ENCODE measurements around the gene LACC1. TPM values are rescaled to one million over a fixed set of nuclear protein-coding genes. Genes with fewer than 3 reads are reported as not detected.

The LACC1 gene
- total RNA-seq, 1 donor from 2014 or later, result 8.7 TPM

DNA sequence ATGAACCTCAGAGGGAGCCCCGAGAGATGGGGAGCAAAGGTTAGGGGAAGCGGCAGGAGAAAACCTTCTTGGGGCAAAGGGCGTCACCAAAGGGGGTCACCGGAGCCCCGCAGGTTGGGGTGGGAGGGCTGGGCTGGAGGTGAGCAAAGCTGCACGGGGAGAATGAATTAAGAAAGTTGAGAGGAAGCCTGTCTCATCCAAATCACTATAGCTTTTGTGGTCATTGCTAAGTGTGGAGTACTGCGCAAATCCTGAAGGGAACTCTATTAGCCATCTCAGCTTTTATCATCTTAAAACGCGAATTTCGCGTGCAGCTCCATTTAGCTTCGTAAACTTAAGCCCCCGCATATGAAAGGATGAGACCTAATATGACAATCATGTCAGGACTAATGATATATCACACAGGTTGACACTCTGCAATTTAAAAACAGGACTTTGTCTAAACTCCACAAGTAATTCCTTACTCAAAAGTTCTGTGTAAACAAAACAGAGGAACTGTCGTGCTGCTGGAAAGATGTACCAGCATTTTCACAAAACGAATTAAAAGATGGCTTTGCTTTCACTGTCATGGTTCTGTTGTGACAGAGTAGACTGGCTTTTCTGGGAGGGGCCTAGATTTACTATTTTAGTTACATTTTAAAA, 631 bp downstream of the LACC1 start:
- no peak for DNase-seq (ENCODE audit: low spot score)
- intact Hi-C loops (cut with DNase I), result no loop called here

DNA sequence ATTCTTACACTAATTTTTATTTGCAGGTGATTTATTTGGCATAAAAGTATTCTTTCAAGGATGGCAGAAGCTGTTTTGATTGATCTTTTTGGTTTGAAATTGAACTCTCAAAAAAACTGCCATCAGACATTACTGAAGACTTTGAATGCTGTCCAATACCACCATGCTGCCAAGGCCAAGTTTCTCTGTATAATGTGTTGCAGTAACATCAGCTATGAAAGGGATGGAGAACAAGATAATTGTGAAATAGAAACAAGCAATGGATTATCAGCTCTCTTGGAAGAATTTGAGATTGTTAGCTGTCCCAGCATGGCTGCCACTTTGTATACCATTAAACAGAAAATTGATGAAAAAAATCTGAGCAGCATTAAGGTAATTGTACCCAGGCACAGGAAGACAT, 1.2 kb downstream of the LACC1 start:
- intact Hi-C loops (cut with DNase I), result no loop called here
- no peak for DNase-seq (ENCODE audit: low spot score)

DNA sequence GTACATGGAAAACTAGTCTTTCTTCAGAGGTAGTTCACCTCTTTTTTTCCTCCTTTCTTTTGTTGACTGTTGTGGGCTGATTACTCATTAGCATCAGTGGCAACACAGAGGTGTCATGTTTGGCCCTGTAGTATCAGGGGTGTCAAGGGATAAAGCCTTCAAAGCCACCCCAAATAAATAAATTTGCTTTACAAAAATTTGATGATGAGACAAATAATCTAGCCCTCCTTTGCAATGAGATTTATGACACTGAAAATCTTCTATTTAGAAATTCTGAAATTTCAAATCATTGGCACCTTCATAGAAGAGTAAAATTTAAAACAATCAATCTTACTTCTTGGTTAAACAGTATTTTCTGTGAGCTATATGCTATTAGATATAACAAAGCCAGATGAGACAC, 1.9 kb downstream of the LACC1 start:
- no peak for DNase-seq (ENCODE audit: low spot score)
- intact Hi-C loops (cut with DNase I), result no loop called here

DNA sequence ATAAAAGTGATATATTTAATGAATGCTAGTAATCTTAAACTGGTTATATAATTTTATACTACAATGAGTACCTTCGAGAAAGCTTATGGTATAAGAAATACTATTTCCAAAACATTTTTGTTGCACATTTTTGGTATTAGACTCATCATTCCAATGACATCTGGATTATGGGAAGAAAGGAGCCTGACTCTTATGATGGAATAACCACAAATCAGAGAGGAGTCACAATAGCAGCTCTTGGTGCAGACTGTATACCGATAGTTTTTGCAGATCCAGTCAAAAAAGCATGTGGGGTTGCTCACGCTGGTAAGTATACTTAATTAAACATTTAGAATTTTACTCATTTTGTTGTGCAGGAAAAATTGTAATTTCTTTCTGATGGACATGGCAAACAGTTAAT, 3.9 kb downstream of the LACC1 start:
- DNase-seq (ENCODE audit: low spot score), result no peak
- intact Hi-C loops (cut with DNase I), result no loop called here

DNA sequence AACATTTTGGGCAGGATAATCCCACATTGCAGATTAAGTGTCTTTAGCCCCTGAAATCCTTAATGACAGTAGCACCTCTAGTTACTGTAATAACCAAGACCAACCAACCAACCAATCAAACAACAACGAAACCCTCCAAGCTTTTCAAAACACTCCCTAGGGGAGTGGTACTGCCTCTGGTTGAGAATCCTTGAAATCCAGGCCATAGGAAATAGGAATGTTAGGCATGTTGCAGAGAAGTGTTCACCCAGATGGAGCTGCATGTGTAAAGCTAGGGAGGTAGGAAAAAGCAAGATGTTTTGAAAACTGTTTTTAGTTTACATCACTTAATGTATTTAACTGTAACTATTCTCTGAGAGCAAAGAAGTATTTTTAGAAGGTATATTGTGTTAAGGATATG, 4.5 kb downstream of the LACC1 start:
- DNase-seq (ENCODE audit: low spot score), result no peak
- intact Hi-C loops (cut with DNase I), result no loop called here

DNA sequence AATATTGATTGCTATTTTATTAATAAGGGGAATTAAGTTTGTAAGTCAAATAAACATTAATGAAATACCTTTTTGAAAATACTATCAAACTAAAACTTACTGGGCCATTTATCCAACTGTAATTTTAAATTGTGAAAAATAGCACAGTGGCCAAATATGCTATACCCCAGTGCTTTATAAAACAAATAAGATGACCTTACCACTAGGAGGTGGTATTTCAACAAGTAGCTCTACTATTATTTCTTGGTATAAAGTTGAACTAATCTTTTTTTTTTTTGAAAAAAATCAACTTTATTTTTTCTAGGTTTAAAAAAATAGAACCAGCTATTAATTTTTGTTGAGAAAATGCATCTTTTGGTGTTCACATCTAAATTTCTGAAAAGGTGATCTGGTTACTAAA, 14.7 kb downstream of the LACC1 start:
- no peak for DNase-seq (ENCODE audit: low spot score)
- intact Hi-C loops (cut with DNase I), result no loop called here

DNA sequence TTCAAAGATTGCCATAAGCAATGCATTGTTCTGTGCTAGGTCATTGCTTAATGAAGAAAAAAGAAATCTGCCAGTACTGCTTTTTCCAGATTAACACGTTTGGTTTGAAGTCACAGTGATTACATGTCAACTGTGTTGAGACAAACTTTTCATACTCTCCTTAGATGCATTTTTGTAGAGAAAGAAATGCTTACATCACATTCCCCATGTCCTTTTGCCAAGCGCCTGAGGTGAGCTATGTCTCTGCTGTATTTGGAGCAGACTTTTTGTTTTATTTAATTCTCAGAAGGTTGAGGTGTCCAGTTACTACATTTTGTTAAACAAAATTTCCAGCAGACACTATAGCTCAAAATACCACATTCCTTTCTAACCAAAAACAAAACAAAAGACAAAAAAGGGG, 16.2 kb downstream of the LACC1 start:
- intact Hi-C loops (cut with DNase I), result no loop called here

DNA sequence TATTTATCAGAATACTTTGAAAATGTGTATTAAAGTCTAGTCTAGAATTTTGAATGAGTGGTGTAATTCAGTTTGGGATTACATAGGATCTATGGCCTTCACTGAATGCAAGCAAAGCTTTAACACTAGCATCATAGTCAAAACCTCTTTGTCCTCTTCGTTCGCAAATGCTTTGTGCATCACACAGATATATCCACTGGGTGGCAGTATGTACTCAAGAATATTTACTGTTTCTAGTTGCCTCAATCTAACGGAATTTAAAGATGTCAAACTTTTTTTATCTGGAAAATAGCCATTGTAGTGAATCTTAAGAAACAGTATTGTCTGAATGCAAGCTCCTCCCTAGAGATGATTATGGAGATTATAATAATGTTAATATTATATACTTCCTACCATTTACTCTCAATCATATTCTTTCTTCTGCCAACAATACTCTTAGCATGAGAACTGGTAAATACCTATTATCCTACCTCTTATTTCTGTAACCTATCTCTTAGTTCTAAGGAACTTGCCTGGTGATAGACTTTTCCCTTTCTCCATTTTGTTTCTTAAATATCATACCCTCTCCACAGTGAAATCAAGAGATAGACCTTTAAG, 25.8 kb downstream of the LACC1 start:
- intact Hi-C loops (cut with DNase I), result loop anchor here (2.0 to 10.0 kb wide), 4 partner anchors 142 to 567 kb away; no protein-coding TSS in a partner anchor
- no peak for DNase-seq (ENCODE audit: low spot score)

More for the DNA sequence above, 16.2 kb downstream of the LACC1 start:
- DNase-seq (ENCODE audit: low spot score), result no peak

DNA sequence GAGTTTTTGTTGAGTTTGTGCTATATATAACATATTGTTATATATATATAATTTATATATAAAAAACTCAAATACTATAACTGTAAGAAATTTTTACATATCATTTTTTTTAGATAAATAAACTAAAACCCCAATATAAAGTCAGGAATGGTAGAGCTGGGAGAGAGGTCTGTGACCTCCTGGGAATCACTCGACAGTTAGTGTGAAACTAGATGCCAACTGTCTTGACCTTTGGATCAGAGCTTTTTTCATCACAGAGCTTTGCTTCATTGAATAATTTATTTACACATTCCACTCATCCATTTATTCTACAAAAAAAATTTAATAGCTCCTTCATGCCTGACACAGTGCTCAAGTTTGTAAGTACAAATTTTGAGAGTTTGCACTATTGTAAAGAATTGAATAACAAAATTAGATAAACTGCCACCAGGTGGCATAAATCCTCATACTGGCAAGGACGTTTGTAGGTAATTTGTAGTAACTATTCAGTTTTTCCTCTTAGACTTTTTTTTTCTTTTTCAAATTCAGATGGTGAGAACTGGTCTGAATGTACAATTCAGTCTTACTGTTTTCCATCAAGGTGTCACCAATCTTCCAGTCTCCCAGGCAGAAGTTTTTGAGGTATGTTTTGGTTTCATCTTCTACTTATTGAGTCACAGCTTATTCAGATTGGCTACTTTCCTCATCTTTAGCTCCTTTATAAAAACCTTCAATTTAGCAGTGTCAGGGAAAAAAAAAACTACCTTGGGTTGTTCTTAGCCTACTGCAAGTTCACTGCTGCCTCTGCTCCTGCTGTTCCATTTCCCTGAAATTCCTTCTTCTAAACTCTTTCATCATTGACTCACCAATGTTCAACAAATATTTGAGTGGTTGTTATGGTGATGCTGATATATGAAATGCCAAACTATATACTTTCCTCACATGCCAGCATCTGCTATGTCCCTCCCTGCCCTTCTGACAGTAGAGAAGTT, 28.7 kb downstream of the LACC1 start:
- intact Hi-C loops (cut with DNase I), result loop anchor here (5.0 to 10.0 kb wide), 3 partner anchors 139 to 564 kb away; no protein-coding TSS in a partner anchor
- DNase-seq (ENCODE audit: low spot score), result no peak

DNA sequence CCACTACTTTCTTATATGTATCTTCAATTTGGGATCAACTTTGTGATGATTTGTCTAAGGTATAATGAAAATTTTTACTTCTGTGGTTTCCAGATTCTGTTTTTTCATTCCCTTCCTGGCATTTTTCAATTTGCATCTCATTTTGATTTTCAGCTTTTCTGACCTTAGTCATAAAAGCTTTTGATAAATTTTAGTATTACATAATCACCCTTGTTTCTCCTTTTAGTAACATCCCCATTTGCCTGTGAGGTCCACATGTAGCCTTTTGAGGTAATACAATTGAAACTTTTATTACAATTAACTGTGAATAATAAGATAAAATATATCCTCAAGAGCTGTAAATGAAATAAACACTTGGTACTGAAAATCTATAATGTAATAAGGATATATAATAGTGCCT, 31.2 kb downstream of the LACC1 start:
- no peak for DNase-seq (ENCODE audit: low spot score)
- intact Hi-C loops (cut with DNase I), result loop anchor here (10.0 kb wide), 1 partner anchor 284 kb away; no protein-coding TSS in a partner anchor

DNA sequence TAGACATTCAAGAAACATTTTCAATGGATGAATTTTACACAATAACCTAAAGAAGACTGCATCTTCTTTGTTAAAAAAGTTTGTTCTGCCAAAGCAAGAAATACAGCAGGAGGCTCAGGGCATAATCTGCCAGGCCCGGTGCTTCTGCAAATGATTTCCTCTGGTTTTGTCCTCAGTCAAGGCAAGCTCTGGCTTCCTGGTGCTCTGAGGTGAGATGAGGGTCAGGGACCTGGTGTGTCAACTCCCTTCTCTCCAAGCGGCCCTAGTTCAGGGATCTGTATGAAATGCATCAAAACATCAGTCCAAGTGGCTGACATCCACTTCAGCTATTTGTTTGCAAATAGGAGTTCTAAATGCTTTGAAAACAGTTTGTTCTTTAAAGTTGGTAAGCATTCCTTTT, 31.6 kb downstream of the LACC1 start:
- intact Hi-C loops (cut with DNase I), result loop anchor here (10.0 kb wide), 1 partner anchor 284 kb away; no protein-coding TSS in a partner anchor

DNA sequence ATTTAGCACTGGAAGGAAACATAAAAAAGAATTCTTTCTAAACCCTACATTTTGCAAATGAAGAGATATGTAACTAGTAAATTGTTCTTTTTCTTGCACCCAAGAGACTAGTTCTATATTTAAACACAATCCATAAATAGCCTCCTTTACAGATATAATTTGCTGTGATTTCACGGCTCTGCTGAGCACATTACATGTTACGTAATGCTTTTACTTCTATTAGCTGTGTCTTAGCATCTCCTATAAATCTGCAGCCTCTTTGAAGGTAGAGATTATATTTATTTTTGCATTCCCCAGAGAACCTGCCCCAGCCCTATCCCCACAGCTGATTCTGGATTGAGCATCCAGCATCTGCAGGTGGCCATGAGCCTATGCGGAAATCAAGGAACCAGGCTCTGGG, 32.2 kb downstream of the LACC1 start:
- DNase-seq (ENCODE audit: low spot score), result no peak

More for the DNA sequence above, 31.6 kb downstream of the LACC1 start:
- no peak for DNase-seq (ENCODE audit: low spot score)

DNA sequence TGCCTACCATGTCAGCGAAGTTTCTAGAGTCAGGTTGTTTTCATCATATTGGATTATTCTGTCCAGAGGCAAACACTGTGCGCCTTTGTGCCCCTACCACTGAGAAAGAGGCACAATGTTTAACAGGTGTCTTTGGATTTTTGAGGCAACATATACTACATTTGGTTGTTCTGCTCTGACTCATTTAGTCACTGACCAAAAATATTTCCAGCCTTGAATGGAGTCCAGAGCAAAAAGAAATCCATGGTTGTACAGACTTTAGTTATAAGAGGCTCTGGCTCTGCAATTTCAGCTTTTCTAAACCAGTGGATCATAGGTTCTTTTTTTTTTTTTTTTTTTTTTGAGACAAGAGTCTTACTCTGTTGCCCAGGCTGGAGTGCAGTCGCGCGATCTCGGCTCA, 35.7 kb downstream of the LACC1 start:
- no peak for DNase-seq (ENCODE audit: low spot score)
- intact Hi-C loops (cut with DNase I), result loop anchor here (10.0 kb wide), 1 partner anchor 279 kb away; no protein-coding TSS in a partner anchor

More for the DNA sequence above, 32.2 kb downstream of the LACC1 start:
- intact Hi-C loops (cut with DNase I), result loop anchor here (10.0 kb wide), 1 partner anchor 283 kb away; no protein-coding TSS in a partner anchor

DNA sequence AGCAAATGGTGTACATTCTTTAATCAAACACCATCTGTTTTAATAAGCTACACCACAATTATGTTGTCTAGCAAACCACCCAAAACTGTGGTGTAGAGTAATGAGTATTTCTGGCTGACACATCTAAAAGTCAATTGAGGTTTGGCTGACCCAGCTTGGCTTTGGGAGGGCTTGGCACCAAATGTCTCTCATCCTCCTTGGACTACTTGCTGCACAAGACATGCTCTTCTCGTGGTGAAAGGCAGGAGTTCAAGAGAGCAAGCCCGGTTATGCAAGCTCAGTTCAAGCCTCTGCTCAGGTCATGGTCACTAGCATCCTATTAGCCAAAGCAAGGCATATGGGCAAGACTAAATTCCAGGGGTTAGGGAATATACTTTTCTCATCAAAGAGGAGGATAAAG, 37.1 kb downstream of the LACC1 start:
- intact Hi-C loops (cut with DNase I), result loop anchor here (10.0 kb wide), 1 partner anchor 278 kb away; no protein-coding TSS in a partner anchor
- no peak for DNase-seq (ENCODE audit: low spot score)

DNA sequence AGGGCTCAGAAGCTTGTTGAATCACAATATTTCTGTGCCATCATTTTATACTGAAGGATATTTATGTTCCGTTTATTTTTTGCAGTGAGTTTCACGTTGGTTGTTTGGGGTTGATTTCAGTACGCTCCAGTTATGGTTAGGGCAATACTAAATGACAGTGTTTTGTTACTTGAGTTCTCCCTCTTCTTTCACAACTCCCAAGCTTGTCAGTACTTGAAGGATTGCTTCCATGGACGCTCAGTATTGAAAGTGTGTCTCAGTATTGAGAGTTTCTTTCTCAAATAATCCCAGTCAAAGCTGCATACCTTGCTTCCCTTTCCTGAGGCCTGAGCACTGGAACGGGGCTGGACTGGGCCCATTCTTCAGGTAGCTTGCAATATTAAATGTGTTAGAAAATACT, 38.9 kb downstream of the LACC1 start:
- no peak for DNase-seq (ENCODE audit: low spot score)
- intact Hi-C loops (cut with DNase I), result loop anchor here (10.0 kb wide), 1 partner anchor 276 kb away; no protein-coding TSS in a partner anchor

DNA sequence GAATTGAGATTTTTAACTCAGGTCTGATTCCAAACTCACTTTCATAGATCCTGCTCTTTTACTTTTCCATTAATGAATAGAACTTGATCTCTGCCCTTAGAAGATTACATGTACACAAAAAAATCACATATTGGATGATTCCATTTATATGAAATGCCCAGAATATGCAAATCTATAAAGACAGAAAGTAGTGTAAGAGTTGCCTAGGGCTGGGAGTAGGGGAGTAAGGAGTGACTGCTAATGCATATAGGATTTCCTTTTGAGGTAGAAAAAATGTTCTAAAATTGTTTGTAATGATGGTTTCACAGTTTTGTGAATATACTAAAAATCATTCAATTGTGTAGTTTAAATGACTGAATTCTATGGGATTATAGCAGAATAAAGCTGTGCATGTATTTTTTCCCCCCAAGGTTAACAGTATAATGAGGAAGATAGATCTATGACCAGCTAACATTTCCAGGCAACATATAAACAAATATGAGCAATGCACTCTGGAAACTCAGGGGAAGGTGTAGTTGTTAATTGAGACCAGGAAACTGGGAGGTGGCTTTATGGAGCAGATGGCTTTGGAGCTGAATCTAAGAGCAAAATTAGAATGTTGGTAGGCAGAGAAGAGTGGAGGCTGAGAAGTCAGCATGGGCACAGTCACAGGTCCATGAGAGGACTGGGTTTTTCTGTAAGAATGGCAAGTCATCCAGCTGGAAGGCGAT, 41.4 kb downstream of the LACC1 start:
- intact Hi-C loops (cut with DNase I), result no loop called here

DNA sequence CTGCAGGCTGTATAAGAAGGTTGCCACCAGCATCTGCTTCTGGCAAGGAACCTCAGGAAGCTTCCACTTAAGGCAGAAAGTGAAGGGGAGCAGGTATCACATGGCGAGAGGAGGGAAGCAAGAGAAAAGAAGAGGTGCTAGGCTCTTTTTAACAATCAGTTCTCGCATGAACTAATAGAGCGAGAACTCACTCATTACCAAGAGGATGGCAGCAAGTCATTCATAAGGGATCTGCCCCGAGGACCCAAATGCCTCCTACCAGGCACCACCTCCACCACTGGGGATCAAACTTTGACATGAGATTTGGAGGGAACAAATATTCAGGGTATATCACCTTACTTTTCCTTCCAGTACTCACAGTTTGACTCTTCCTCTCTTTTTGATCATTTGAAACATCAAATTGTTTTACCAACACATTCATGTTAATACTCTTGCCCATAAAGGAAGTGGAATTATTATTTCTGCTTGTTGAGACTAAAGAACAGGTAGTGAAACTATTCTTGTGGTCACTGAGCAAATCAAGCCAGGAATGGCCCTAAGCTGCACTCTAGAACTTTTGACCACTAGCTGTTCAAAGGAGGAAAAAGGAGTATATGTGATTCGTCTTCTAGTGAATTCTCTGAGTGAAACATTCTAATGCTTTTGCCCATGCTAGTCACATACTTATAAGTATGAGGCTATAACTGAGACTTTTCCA, 45.0 kb downstream of the LACC1 start:
- DNase-seq (ENCODE audit: low spot score), result no peak
- intact Hi-C loops (cut with DNase I), result no loop called here

More for the DNA sequence above, 41.4 kb downstream of the LACC1 start:
- DNase-seq (ENCODE audit: low spot score), result no peak

DNA sequence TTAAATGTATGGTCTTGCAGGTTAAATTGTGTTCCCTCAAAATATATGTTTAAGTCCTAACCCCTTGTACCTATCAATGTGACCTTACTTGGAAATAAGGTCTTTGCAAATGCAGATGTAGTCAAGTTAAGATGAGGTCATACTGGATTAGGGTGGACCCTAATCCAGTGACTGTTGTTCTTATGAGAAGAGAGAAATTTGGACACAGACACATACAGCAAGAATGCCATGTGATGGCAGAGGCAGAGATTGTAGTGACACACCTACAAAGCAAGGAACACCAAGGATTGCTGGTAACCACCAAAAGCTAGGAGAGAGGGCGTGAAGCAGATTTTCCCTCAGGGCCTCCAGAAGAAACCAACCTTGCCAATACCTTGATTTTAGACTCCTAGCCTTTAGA, 50.2 kb downstream of the LACC1 start:
- DNase-seq (ENCODE audit: low spot score), result no peak
- intact Hi-C loops (cut with DNase I), result no loop called here

DNA sequence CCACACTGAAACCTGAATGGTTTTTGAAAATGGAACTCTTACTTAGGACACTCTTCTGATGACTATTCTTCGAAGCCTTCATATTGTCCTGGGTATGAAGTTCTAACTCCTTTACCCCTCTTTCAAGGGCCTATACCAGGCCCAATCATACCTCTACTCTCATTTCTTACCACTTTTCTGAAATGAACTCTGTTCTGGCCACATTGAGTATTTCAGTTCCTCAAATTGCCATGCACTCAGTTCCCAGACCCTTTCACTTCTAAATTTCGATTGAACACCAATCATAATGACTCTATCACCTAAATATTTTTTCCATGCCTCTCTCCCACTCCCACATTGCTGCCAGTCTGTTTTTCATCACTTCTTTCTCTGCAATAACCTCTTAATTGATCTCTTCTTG, 53.7 kb downstream of the LACC1 start:
- intact Hi-C loops (cut with DNase I), result no loop called here
- DNase-seq (ENCODE audit: low spot score), result no peak

Measured in cardiac septum (tissue), 1 donor.